HG03159 (cell line): ENCODE measurements around the gene ASB15.
"Not testable (repeated sequence)": the region's sequence is repeated elsewhere in the genome, so short reads cannot be mapped to it uniquely, and the experiment has no call there.

Experiments used
- ATAC-seq: cut with Tn5 transposase; IDR thresholded peaks from one replicate; pipeline ENCODE4 v1.9.1; 2021; ENCODE audit warnings: mild to moderate bottlenecking, moderate library complexity; ENCODE audit not compliant: unreplicated experiment

ASB15 gene

DNA sequence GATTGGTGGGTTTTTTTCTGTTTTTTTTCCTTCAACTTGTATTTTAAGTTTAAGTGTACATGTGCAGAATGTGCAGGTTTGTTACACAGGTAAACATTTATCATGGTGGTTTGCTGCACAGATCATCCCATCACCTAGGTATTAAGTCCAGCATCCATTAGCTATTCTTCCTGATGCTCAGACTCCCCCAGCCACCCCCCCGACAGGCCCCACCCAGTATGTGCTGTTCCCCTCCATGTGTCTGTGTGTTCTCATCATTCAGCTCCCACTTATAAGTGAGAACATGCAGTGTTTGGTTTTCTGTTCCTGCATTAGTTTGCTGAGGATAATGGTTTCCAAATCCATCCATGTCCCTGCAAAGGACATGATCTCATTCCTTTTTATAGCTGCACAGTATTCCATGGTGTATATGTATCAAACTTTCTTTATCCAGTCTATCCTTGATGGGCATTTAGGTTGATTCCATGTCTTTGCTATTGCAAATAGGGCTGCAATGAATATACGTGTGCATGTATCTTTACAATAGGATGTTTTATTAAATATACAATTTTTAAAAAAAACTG lies 32.5 kb downstream of the ASB15 start:
- ATAC-seq: not testable (repeated sequence)

DNA sequence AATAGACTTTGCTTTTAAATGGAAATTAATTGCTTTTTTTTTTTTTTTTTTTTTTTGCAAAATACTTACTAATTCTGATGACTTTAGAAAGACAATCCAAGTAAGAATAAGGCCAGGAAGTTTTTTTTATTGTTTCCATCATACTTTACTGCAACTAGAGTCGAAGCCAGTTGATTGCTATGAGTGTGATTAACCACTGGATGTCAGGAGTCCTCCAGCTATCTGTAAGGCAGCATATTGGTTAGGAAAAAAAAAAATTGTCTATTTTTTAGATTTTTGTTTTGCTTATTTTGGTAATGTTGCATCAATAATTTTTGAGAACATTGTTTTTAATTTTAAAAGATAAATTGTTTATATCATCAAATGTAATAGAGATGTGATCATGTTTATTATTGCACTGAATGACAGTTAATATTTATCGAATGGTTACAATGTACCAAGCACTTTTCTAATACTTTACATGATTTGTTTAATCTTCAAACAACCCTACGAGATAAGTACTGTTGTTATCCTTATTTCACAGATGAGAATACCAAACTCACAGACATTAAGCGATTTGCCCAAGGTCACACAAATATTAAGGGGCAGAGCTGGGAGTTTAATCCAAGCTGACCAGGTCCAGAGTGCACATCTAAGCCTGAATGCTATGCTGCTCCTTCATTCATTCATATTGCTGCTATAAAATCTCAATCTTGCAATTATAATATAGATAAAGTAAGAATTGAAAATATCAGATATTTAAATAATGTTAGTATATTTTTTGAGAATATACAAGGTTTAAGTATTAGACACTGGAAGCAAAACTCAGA lies 34.1 kb downstream of the ASB15 start:
- ATAC-seq: no peak

DNA sequence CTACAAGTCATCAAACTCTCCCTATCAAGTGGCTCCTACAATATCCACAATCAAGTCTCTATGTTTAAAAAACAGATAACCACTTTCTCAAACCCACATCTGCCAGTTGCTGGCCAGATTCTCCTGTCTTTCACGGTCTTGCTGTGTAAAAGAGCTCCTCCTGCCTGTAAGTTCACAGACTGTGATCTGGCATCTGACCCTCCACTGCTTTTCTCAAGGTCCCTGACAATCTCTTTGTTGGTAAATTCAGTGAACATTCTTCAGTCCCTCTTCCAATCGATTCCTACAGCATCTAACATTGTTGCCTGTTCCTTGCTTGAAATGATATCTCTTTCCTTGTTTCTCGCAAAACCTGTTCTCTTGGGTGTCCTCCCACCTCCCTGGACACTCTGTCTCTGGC lies 35.6 kb downstream of the ASB15 start:
- no peak for ATAC-seq

DNA sequence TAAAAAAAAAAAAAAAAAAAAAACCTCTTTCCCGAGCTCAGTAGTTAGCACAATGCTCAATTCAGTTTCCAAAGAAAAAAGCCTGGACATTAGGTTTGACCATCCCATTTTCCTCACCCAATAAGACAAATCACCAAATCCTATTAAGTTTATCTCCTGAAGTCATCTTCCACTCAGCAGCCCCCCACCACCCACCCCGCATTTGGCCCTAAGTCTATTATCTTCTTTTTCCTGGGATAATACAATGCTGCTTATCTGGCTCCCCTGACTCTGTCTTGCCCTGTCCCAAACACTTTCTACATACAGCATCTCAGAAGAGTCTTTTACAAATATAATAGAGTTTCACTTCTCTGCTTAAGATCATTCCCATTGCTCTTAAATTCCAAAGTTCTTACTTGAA lies 36.3 kb downstream of the ASB15 start:
- ATAC-seq: no peak

DNA sequence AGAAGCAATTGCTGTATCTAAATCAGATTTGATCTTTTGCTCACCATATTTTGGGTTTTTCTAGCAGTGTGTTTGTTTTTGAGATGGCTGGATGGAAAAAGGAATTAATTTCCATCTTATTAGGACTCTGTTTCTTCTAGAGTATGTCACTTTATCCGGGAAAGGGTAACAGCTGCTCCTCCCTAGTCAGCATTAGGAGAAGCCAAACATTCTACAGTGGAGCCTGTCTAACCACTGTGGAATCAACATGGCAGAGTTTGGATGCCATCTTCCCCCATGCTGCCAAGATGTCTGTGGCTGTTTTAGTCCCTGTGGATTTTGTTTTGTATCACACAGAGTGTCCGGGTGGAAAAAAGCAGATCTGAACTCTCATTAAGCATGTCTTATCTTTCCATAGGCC lies 38.0 kb downstream of the ASB15 start:
- no peak for ATAC-seq

DNA sequence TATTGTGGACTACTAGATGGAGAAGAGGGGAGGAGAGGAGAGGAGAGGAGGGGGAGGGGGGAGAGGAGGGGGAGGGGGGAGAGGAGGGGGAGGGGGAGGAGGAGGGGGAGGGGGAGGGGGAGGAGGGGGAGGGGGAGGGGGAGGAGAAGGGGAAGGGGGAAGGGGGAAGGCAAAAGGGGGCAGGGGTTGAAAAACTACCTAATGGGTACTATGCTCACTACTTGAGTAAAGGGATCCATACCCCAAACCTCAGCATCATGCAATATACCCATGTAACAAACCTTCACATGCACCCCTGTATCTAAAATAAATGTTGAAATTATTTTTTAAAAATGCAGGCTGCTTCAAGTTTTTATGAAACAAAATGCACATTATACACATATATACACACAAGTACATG lies 39.0 kb downstream of the ASB15 start:
- ATAC-seq: no peak

GRCh38 chr7:123641901-123642300 lies 40.3 kb downstream of the ASB15 start:
- ATAC-seq: no peak

- no peak for ATAC-seq
Observed at GRCh38 chr7:123643495-123644441, 42.1 kb downstream of the ASB15 start.

DNA sequence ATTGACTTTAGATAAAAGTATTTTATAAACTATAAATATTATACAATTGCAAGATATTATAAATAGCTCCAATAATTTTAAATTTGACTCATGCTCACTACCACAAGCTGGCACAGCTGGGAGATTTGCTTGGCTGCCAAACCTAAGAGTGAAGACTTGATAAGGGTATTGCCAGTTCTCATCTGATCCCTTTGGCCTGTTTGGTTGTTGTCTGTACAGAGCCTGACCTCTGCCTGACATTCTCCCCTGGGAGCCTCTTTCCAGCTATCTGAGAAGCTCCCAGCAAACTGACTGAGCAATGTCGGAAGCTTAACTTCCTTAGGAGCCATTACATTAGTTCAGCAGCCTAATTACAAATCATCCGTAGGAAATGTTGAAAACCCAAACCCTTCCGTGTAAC lies 43.9 kb downstream of the ASB15 start:
- ATAC-seq: no peak

- ATAC-seq: no peak
Observed at GRCh38 chr7:123647106-123647730, 45.6 kb downstream of the ASB15 start.

- ATAC-seq: no peak
Observed at GRCh38 chr7:123649964-123650363, 48.3 kb downstream of the ASB15 start.

GRCh38 chr7:123650595-123650994 lies 49.0 kb downstream of the ASB15 start:
- no peak for ATAC-seq

- ATAC-seq: no peak
Observed at GRCh38 chr7:123652406-123652805, 50.8 kb downstream of the ASB15 start.

DNA sequence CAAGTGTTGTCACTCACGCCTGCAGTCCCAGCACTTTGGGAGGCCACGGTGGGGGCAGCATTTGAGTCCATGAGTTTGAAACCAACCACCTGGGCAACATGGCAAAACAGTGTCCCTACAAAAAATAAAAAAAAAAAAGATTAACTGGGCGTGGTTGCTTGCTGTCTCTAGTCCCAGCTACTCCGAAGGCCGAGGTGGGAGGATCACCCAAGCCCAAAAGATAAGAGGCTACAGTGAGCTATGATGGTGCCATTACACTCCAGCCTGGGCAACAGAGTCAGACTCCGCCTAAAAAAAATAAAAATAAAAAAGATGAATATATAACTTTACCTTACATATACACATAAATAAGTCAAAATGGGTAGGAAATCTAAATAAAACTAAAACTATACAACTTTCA lies 51.5 kb downstream of the ASB15 start:
- no peak for ATAC-seq

DNA sequence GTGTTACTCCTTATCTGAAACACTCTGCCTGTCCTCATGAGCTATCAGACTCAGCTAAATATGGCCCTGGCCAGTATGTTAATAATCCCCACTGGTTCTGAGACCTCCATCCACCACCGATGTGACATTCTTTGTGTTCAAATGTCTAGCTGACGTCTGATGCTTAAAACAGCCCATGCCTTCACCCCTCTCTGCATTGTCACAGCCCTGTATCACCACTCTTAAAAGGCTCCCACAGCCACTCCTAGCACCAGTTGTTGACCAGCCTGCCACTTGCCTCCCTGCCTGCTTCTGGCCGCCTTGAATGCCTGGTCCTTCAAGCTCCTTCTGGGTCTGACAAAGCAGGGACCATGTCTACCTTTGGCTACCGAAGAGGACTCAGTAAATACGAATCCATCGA lies 54.0 kb downstream of the ASB15 start, which contains the start of gene LMOD2:
LMOD2 (plus strand) TSS at position 253 of the 400 bp plus-strand sequence; CDS start at position 351, 98 bp downstream.
- ATAC-seq: no peak

GRCh38 chr7:123656544-123657303 lies 55.1 kb downstream of the ASB15 start:
- no peak for ATAC-seq

DNA sequence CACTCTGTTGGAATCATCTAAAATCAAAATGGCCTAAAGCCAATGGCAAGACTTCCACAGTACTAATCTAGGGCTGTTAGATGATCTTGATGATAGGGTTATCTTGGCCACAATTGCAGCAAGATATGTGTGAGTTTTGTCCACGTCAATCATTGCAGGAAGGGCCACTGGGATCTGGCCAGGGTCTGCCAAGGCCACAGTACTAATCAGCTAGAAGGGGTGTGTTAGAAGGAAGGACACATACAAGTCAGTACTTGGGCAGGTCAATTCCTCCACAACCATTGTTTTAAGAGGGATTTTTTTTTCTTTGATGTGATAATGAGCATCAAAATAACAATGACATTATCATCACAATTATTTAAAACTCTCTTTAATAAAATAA lies 55.7 kb downstream of the ASB15 start:
- no peak for ATAC-seq

- no peak for ATAC-seq
Observed at GRCh38 chr7:123658023-123658422, 56.4 kb downstream of the ASB15 start.

- ATAC-seq: no peak
Observed at GRCh38 chr7:123660514-123661354, 59.1 kb downstream of the ASB15 start.
